GM12892 (cell line): ENCODE results near the gene GIMAP6.
A peak's percentile ranks its signal among the peaks of the same experiment; 100 is the strongest.
"Not testable (repeated sequence)": the region's sequence is repeated elsewhere in the genome, so short reads cannot be mapped to it uniquely, and the experiment has no call there.

Experiments used
- DNase-seq: peaks from one replicate; pipeline ENCODE4 v3.0.0; 2011; ENCODE audit not compliant: insufficient read length
- FAIRE-seq: peaks from 2 replicates; lab custom pipeline; 2011; peaks lifted over from hg19 to GRCh38; lab: Jason Lieb, UNC
- POLR2A ChIP-seq: IDR thresholded peaks from 2 replicates; pipeline ENCODE4 v1.6.1; 2011; ENCODE audit warnings: low read depth, low read length, control low read depth
- POLR2AphosphoS5 ChIP-seq: IDR thresholded peaks from 2 replicates; pipeline ENCODE4 v1.6.1; 2011; ENCODE audit warnings: low read depth, low read length, control low read depth
- TAF1 ChIP-seq: IDR thresholded peaks from 2 replicates; pipeline ENCODE4 v1.6.1; 2011; ENCODE audit warnings: low read depth, mild to moderate bottlenecking, control low read depth, low read length, borderline replicate concordance

GIMAP6 gene

GRCh38 chr7:150633926-150634325 is 1.7 kb upstream of the GIMAP6 start:
- FAIRE-seq = peak; percentile 48
- TF ChIP-seq POLR2AphosphoS5 (no peak), POLR2A (no peak), TAF1 (no peak)
- no peak for DNase-seq

GRCh38 chr7:150631084-150631826 is 930 bp downstream of the GIMAP6 start:
- FAIRE-seq (peak; percentile 21), DNase-seq (no peak)
- TF ChIP-seq POLR2A = peak; percentile 57; the same call in 1 of the 2 replicates
- TF ChIP-seq TAF1 = no peak
- no peak; the same call in 1 of the 2 replicates for TF ChIP-seq POLR2AphosphoS5

GRCh38 chr7:150629347-150629746 is 2.8 kb downstream of the GIMAP6 start:
- FAIRE-seq (no peak), DNase-seq (no peak)
- TF ChIP-seq POLR2AphosphoS5 (no peak; the same call in 1 of the 2 replicates), TAF1 (no peak), POLR2A (no peak)

GRCh38 chr7:150627959-150628358 is 4.2 kb downstream of the GIMAP6 start:
- FAIRE-seq (no peak), DNase-seq (no peak)
- TF ChIP-seq POLR2AphosphoS5 (no peak), TAF1 (no peak), POLR2A (no peak)

GRCh38 chr7:150626696-150627095 is 5.5 kb downstream of the GIMAP6 start:
- DNase-seq (no peak), FAIRE-seq (no peak)
- TF ChIP-seq TAF1 (no peak), POLR2AphosphoS5 (no peak; the same call in 1 of the 2 replicates), POLR2A (0 out of 2 replicates have a peak, but pooled peaks have one; percentile 18)

GRCh38 chr7:150621376-150621775 is 10.8 kb downstream of the GIMAP6 start:
- DNase-seq (no peak), FAIRE-seq (no peak)
- TF ChIP-seq POLR2A (no peak), TAF1 (no peak), POLR2AphosphoS5 (no peak)

- FAIRE-seq (peak; percentile 88), DNase-seq (no peak)
- TF ChIP-seq TAF1 = no peak
- TF ChIP-seq POLR2AphosphoS5 = no peak
- TF ChIP-seq POLR2A = no peak
Measured at GRCh38 chr7:150620617-150621371, 11.4 kb downstream of the GIMAP6 start.

- no peak for TF ChIP-seq POLR2AphosphoS5
- no peak for TF ChIP-seq POLR2A
- no peak for TF ChIP-seq TAF1
- no peak for FAIRE-seq
Measured at GRCh38 chr7:150620061-150620460, 12.1 kb downstream of the GIMAP6 start.

GRCh38 chr7:150615221-150615755 is 16.9 kb downstream of the GIMAP6 start:
- not testable (repeated sequence) for FAIRE-seq

More at GRCh38 chr7:150620061-150620460, 12.1 kb downstream of the GIMAP6 start:
- DNase-seq = no peak

GRCh38 chr7:150614426-150614825 is 17.8 kb downstream of the GIMAP6 start:
- FAIRE-seq, DNase-seq: not testable (repeated sequence)

More at GRCh38 chr7:150615221-150615755, 16.9 kb downstream of the GIMAP6 start:
- not testable (repeated sequence) for DNase-seq

GRCh38 chr7:150613880-150614279 is 18.3 kb downstream of the GIMAP6 start:
- no peak for DNase-seq
- FAIRE-seq = peak; percentile 33
- no peak for TF ChIP-seq TAF1
- TF ChIP-seq POLR2A = no peak
- TF ChIP-seq POLR2AphosphoS5 = no peak

- no peak for FAIRE-seq
- no peak for TF ChIP-seq POLR2AphosphoS5
- TF ChIP-seq POLR2A = no peak
- TF ChIP-seq TAF1 = no peak
- no peak for DNase-seq
Measured at GRCh38 chr7:150612925-150613324, 19.3 kb downstream of the GIMAP6 start.

GRCh38 chr7:150610233-150610632 is 22.0 kb downstream of the GIMAP6 start:
- FAIRE-seq = no peak

GRCh38 chr7:150603600-150603999 is 28.6 kb downstream of the GIMAP6 start:
- DNase-seq, FAIRE-seq: not testable (repeated sequence)

More at GRCh38 chr7:150610233-150610632, 22.0 kb downstream of the GIMAP6 start:
- TF ChIP-seq POLR2A (no peak), TAF1 (no peak), POLR2AphosphoS5 (no peak)
- no peak for DNase-seq
